ENCODE results near the gene ADGRG3. TPM values are rescaled to one million over a fixed set of nuclear protein-coding genes. Genes with fewer than 3 reads are reported as not detected.

ADGRG3 gene
- total RNA-seq, 1 experiment from 2014 or later: not detected

DNA sequence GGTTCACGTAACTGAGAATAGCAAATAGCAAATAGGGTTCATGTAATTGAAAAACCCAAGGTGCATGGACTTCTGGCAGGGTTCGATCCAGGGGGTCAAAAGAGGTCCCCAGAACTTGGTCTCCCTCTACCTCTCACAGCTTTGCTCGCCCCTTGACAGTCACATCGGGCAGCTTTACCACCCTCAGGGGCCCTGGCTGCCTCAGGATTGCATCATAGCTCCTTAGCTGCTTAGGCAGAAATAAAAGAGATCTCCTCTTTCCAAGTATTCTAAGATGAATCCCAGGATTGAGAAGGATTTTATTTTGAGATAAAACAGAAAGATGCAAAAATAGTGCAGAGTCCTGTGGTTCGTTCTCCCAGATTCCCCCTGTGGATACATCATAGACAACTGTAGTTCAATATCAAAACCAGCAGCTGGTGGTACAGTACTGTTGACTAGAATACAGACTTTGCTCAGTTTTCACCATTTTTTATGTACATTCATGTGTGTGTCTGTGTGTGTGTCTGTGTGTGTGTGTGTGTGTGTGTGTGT, 12.8 kb downstream of the ADGRG3 start:
- Mint-ChIP-seq H3K4me1 (ENCODE audit: low read depth, unreplicated experiment) (no peaks in the 10 kb centered on the region), H3K9me3 (ENCODE audit: low read depth, unreplicated experiment) (no peaks in the 10 kb centered on the region), H3K27ac (ENCODE audit: unreplicated experiment) (no peak overlapping the region), H3K36me3 (ENCODE audit: insufficient read depth, unreplicated experiment) (no peaks in the 10 kb centered on the region), H3K4me3 (ENCODE audit: low read depth, unreplicated experiment) (no peak overlapping the region), H3K27me3 (ENCODE audit: unreplicated experiment) (peaks cover 58% of the 10 kb centered on the region)
- CTCF ChIA-PET: interaction anchor here (0.7 kb wide), 1 partner anchor 29 kb away, joined by 8 read pairs; no protein-coding TSS in a partner anchor
- intact Hi-C loops (cut with micrococcal nuclease; ENCODE audit: unreplicated experiment): no loop called here
- BruUV-seq (replicated peaks): no TSS peak
- TF ChIP-seq CTCF (IDR thresholded peaks at IDR 0.05; ENCODE audit: unreplicated experiment): no peak
- DNase-seq: no peak

- TF ChIP-seq CTCF (IDR thresholded peaks at IDR 0.05; ENCODE audit: unreplicated experiment): no peak
- Mint-ChIP-seq H3K36me3 (ENCODE audit: insufficient read depth, unreplicated experiment) (no peaks in the 10 kb centered on the region), H3K4me3 (ENCODE audit: low read depth, unreplicated experiment) (no peak overlapping the region), H3K9me3 (ENCODE audit: low read depth, unreplicated experiment) (no peaks in the 10 kb centered on the region), H3K27me3 (ENCODE audit: unreplicated experiment) (peaks cover 57% of the 10 kb centered on the region), H3K27ac (ENCODE audit: unreplicated experiment) (no peak overlapping the region), H3K4me1 (ENCODE audit: low read depth, unreplicated experiment) (no peaks in the 10 kb centered on the region)
- intact Hi-C loops (cut with micrococcal nuclease; ENCODE audit: unreplicated experiment): no loop called here
- CTCF ChIA-PET: no interaction called here
- DNase-seq: no peak
- no TSS peak for BruUV-seq (replicated peaks)
Measured at GRCh38 chr16:57681950-57682728, 14.0 kb downstream of the ADGRG3 start.

DNA sequence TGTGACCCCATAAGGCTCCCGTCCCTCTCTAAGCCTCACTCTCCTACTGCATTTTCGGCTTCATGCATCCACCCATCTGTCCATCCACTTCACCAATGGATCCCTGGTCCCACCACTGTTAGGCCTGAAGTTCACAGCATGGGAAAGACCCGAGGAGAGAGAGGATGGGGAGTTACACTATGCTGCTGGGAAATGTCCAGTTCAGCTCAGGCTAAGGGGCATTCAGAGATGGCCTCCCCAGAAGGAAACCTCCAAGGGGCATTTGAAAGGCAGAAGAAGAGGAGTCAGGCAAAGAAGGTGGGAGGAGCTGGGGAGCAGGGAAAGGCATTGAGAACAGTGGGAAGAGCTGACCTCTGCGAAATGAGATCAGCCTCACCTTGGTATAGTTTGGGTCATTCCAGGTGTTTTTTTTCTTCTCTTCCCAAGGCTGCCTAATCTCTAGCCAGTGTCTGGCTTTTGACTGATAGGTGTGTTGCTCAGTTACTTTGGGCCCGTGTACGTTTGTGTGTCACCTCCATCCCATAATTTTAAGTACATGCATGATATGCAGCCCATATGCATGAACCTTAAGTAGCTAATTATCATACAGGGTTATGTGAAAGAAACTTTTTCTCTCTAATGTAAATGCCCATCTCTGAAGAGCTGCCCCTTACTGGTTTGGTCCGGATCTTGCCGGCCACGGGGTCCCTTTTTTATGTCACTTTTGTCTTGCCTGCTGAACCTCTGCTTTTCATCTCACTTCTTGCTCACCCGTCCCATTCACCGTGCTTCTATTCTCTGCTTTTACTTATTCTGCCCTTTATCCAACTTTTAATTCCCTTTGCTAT, 14.9 kb downstream of the ADGRG3 start:
- DNase-seq: no peak
- H3K27ac Mint-ChIP-seq (ENCODE audit: unreplicated experiment): no peak overlapping the region
- no peak overlapping the region for H3K4me3 Mint-ChIP-seq (ENCODE audit: low read depth, unreplicated experiment)
- no peaks in the 10 kb centered on the region for H3K36me3 Mint-ChIP-seq (ENCODE audit: insufficient read depth, unreplicated experiment)
- H3K4me1 Mint-ChIP-seq (ENCODE audit: low read depth, unreplicated experiment): no peaks in the 10 kb centered on the region
- no TSS peak for BruUV-seq (replicated peaks)
- intact Hi-C loops (cut with micrococcal nuclease; ENCODE audit: unreplicated experiment): no loop called here
- H3K9me3 Mint-ChIP-seq (ENCODE audit: low read depth, unreplicated experiment): no peaks in the 10 kb centered on the region
- H3K27me3 Mint-ChIP-seq (ENCODE audit: unreplicated experiment): peaks cover 62% of the 10 kb centered on the region
- no peak for TF ChIP-seq CTCF (IDR thresholded peaks at IDR 0.05; ENCODE audit: unreplicated experiment)
- CTCF ChIA-PET: no interaction called here

DNA sequence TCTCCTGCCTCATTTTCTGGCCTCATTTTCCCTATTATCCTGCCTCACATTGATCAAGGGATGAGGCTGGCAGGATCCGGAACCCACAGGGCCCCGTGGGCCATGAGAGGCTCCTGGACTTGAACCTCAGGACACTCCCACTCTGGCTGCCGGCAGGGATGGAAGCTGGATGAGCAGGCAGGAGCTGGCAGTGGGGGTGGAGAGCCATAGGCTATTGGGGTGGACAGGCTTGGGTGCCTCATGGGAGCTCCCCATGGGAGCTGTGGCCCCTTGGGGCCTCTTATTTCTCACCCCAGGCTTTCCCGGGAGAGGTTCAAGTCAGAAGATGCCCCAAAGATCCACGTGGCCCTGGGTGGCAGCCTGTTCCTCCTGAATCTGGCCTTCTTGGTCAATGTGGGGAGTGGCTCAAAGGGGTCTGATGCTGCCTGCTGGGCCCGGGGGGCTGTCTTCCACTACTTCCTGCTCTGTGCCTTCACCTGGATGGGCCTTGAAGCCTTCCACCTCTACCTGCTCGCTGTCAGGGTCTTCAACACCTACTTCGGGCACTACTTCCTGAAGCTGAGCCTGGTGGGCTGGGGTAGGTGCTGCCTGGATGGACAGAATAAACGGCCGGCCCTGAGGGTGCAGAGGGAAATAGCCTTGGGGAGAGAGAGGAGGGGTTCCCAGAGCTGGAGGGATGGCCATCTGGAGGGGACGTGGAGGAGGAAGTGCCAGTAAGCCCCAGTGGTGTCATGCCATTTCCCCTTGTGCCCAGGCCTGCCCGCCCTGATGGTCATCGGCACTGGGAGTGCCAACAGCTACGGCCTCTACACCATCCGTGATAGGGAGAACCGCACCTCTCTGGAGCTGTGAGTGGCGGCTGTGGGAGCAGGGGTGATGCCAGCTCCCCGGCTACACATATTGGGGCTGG, 15.8 kb downstream of the ADGRG3 start:
- Mint-ChIP-seq H3K9me3 (ENCODE audit: low read depth, unreplicated experiment) (no peaks in the 10 kb centered on the region), H3K27ac (ENCODE audit: unreplicated experiment) (no peak overlapping the region), H3K4me3 (ENCODE audit: low read depth, unreplicated experiment) (no peak overlapping the region), H3K4me1 (ENCODE audit: low read depth, unreplicated experiment) (no peaks in the 10 kb centered on the region), H3K36me3 (ENCODE audit: insufficient read depth, unreplicated experiment) (no peaks in the 10 kb centered on the region), H3K27me3 (ENCODE audit: unreplicated experiment) (peaks cover 62% of the 10 kb centered on the region)
- CTCF ChIA-PET: no interaction called here
- TF ChIP-seq CTCF (IDR thresholded peaks at IDR 0.05; ENCODE audit: unreplicated experiment): no peak
- intact Hi-C loops (cut with micrococcal nuclease; ENCODE audit: unreplicated experiment): no loop called here
- no TSS peak for BruUV-seq (replicated peaks)
- no peak for DNase-seq

Data from Calu3 (cell line).